Tibial nerve (tissue), 4 donors: ENCODE data around the gene RYR3. TPM values are rescaled to one million over a fixed set of nuclear protein-coding genes. Genes with fewer than 3 reads are reported as not detected.
A peak's percentile ranks its signal among the peaks of the same experiment; 100 is the strongest.

ENCODE experiments used
- DNase-seq, 2 donors: peaks; one replicate each; pipeline ENCODE4 v3.0.0-alpha.2; 2019; ENCODE audit warnings: low spot score in 2 of 2
- H3K27ac ChIP-seq, 4 donors: fragments of 200-600 bp; sonication (generic) in 3 of 4; one replicate each; pipeline ENCODE4 v1.5.1; 2017 to 2019; ENCODE audit warnings: mild to moderate bottlenecking in 1 of 4
- H3K27me3 ChIP-seq, 2 donors: fragments of 200-600 bp; sonication (generic) in 1 of 2; one replicate each; pipeline versions ENCODE4 v1.5.1 to v1.6.0; 2017 to 2019
- H3K36me3 ChIP-seq, 3 donors: fragments of 200-600 bp; sonication (generic); one replicate each; pipeline ENCODE4 v1.5.1; 2018 to 2019
- H3K4me1 ChIP-seq, 4 donors: fragments of 200-600 bp; sonication (generic) in 3 of 4; one replicate each; pipeline ENCODE4 v1.5.1; 2017 to 2019
- H3K4me3 ChIP-seq, 4 donors: fragments of 200-600 bp; sonication (generic) in 3 of 4; one replicate each; pipeline ENCODE4 v1.5.1; 2017 to 2019; ENCODE audit warnings: mild to moderate bottlenecking in 1 of 4, moderate library complexity in 1 of 4
- H3K9me3 ChIP-seq, 4 donors: fragments of 200-600 bp; sonication (generic) in 3 of 4; one replicate each; pipeline ENCODE4 v1.5.1; 2017 to 2019
- CTCF ChIP-seq, 5 experiments: fragments of 200-600 bp in 3 of 5; fragments of 450-650 bp in 2 of 5; sonication (generic) in 3 of 5; IDR thresholded peaks; one replicate each; pipeline ENCODE4 v1.5.1; 2016 to 2019; ENCODE audit warnings: antibody characterized with exemption in 5 of 5, mild to moderate bottlenecking in 3 of 5, moderate library complexity in 2 of 5
- EP300 ChIP-seq, 2 donors: sonication (generic); formaldehyde crosslinking; IDR thresholded peaks; one replicate each; pipeline ENCODE4 v1.6.1; 2017; ENCODE audit warnings: antibody characterized with exemption in 2 of 2, mild to moderate bottlenecking in 1 of 2
- POLR2A ChIP-seq, 2 donors: fragments of 450-650 bp; IDR thresholded peaks; one replicate each; pipeline ENCODE4 v1.6.1; 2017; ENCODE audit warnings: antibody characterized with exemption in 2 of 2, mild to moderate bottlenecking in 2 of 2, moderate library complexity in 2 of 2
- WGBS, 2 donors: methylation state at CpG; one replicate each; pipeline ENCODE4 v1.1.5; 2018; 5-methylcytosine and 5-hydroxymethylcytosine counted together
- total RNA-seq, 4 donors: library from RNA; depleted of rRNA; stranded (reverse); fragments of >200 nt; gene quantifications; one replicate each; pipeline ENCODE4 v1.1.0, GENCODE V29; 2016

Gene RYR3
- total RNA-seq, 4 donors from 2014 or later: 1.2 to 7.0 (median 5.4) TPM

GRCh38 chr15:33490703-33491102 lies 179.9 kb downstream of the RYR3 start:
- no peak overlapping the region for H3K27ac ChIP-seq
- no peaks in the 10 kb centered on the region for H3K36me3 ChIP-seq
- no peaks in the 10 kb centered on the region for H3K9me3 ChIP-seq
- peaks cover 0 to 16% (median 0%) of the 10 kb centered on the region in 4 donors for H3K4me1 ChIP-seq
- TF ChIP-seq POLR2A (IDR thresholded peaks at IDR 0.05): no peak
- TF ChIP-seq EP300 (IDR thresholded peaks at IDR 0.05): no peak
- TF ChIP-seq CTCF (IDR thresholded peaks at IDR 0.05): no peak
- 73 to 74% methylated on average over 1 of the region's 1 CpG for WGBS, 2 donors
- H3K27me3 ChIP-seq: no peaks in the 10 kb centered on the region
- no peak overlapping the region for H3K4me3 ChIP-seq
- no peak for DNase-seq

- DNase-seq: no peak
- H3K4me3 ChIP-seq: no peak overlapping the region
- H3K9me3 ChIP-seq: no peaks in the 10 kb centered on the region
- no peaks in the 10 kb centered on the region for H3K36me3 ChIP-seq
- peaks cover 0 to 16% (median 0%) of the 10 kb centered on the region in 4 donors for H3K4me1 ChIP-seq
- peak overlapping the region in 1 of 4 donors; percentile 0 for H3K27ac ChIP-seq
- WGBS, 2 donors: 24 to 27% methylated on average over 6 of the region's 6 CpGs
- no peak for TF ChIP-seq CTCF (IDR thresholded peaks at IDR 0.05)
- TF ChIP-seq EP300 (IDR thresholded peaks at IDR 0.05): peak in 1 of 2 donors; percentile 8
- no peaks in the 10 kb centered on the region for H3K27me3 ChIP-seq
Measured at GRCh38 chr15:33492434-33493052, 181.8 kb downstream of the RYR3 start.

DNA sequence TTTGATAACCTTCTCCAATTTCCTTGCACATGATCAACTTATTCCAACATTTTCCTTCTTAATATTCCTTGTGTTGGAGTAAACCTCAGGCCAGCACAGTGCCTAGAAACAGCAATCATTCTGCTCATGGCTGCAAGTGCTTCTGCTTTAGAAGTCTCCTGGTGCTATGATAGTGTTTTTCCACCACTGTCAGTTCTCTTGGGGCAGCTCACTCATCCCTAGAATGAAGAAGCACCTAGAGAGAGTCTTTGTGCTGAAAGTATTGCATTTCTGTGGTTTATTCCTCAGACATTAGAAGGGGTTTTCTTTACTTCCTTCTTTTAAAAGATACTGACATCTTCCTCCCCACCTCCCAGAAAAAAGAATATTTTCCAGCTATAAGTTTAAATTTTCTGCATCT lies 183.5 kb downstream of the RYR3 start:
- no peak overlapping the region for H3K4me3 ChIP-seq
- H3K27me3 ChIP-seq: no peaks in the 10 kb centered on the region
- H3K9me3 ChIP-seq: no peaks in the 10 kb centered on the region
- H3K27ac ChIP-seq: no peak overlapping the region
- H3K36me3 ChIP-seq: no peaks in the 10 kb centered on the region
- no peak for DNase-seq
- no peak for TF ChIP-seq EP300 (IDR thresholded peaks at IDR 0.05)
- no peak for TF ChIP-seq POLR2A (IDR thresholded peaks at IDR 0.05)
- no peak for TF ChIP-seq CTCF (IDR thresholded peaks at IDR 0.05)
- peaks cover 0 to 16% (median 0%) of the 10 kb centered on the region in 4 donors for H3K4me1 ChIP-seq

DNA sequence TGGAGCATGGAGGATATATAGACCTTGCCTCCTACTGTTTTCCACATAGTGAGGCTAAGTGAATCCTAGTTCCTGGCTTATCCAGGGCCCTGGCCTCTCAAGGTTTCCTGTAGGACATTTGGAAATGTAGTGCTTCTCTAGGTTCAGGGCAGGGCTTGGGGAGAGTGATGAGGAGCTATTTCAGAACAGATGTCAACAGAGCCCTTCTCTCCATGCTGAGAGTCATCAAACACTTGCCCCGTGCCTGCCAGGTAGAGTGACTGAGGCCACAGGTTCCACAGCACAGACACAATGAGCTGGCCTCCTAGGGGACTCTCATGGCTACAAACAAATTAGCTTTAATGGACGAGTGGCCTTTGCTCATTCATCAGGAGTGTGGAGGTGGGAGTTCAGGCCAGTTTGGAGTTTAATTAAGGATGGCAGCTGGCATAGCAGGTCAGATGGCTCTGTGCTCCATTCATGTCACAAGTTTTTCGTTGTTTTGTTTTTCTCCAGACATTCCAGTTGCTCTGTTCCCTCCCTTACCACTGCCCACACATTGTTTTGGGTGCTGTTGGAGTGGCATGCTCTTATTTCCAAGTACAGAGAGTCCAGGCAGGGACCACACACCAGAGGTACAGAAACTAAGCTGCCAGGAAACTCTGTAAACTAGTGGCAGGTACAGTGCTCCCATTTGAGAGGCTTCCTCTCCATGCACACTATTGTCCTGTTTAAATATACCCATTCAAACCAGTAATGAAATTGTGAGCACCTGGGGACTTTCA lies 189.8 kb downstream of the RYR3 start:
- H3K36me3 ChIP-seq: no peaks in the 10 kb centered on the region
- H3K27ac ChIP-seq: no peak overlapping the region
- H3K4me3 ChIP-seq: no peak overlapping the region
- TF ChIP-seq EP300 (IDR thresholded peaks at IDR 0.05): no peak
- no peak for TF ChIP-seq CTCF (IDR thresholded peaks at IDR 0.05)
- no peak for TF ChIP-seq POLR2A (IDR thresholded peaks at IDR 0.05)
- DNase-seq: no peak
- no peaks in the 10 kb centered on the region for H3K4me1 ChIP-seq
- H3K27me3 ChIP-seq: no peaks in the 10 kb centered on the region
- WGBS, 2 donors: 26 to 44% methylated on average over 3 of the region's 3 CpGs
- no peaks in the 10 kb centered on the region for H3K9me3 ChIP-seq

- WGBS, 2 donors: 71 to 74% methylated on average over 5 of the region's 5 CpGs
- Histone ChIP-seq H3K9me3 (no peaks in the 10 kb centered on the region), H3K27ac (no peak overlapping the region), H3K4me1 (no peaks in the 10 kb centered on the region), H3K27me3 (no peaks in the 10 kb centered on the region), H3K36me3 (no peaks in the 10 kb centered on the region), H3K4me3 (no peak overlapping the region)
- no peak for DNase-seq
- TF ChIP-seq POLR2A (IDR thresholded peaks at IDR 0.05) (no peak), CTCF (IDR thresholded peaks at IDR 0.05) (no peak), EP300 (IDR thresholded peaks at IDR 0.05) (no peak)
Measured at GRCh38 chr15:33503681-33504080, 192.9 kb downstream of the RYR3 start.
